T-helper 2 cell treated with Interferon-gamma antibody and Interleukin-4, amounts not matched to agents 5 μg/mL and 100 μg/mL, for 36 hours (primary cell): ENCODE measurements around the gene ATRNL1.
A peak's percentile ranks its signal among the peaks of the same experiment; 100 is the strongest.

Experiments
- DNase-seq: peaks from one replicate; pipeline ENCODE4 v3.0.0; 2021; ENCODE audit warnings: low spot score
- H3K27ac Mint-ChIP-seq: one replicate; pipeline ENCODE4 v1.8.0; 2021; ENCODE audit warnings: mild to moderate bottlenecking, mixed read lengths
- H3K27me3 Mint-ChIP-seq: one replicate; pipeline ENCODE4 v1.8.0; 2021; ENCODE audit warnings: low read depth, mixed read lengths
- H3K36me3 Mint-ChIP-seq: one replicate; pipeline ENCODE4 v1.8.0; 2021; ENCODE audit warnings: low read depth, mixed read lengths
- H3K4me1 Mint-ChIP-seq: one replicate; pipeline ENCODE4 v1.8.0; 2021; ENCODE audit warnings: low read depth, mixed read lengths
- H3K4me3 Mint-ChIP-seq: one replicate; pipeline ENCODE4 v1.8.0; 2022; ENCODE audit warnings: mild to moderate bottlenecking, moderate library complexity, mixed read lengths
- H3K9me3 Mint-ChIP-seq: one replicate; pipeline ENCODE4 v1.8.0; 2021; ENCODE audit warnings: mixed read lengths

ATRNL1 gene

GRCh38 chr10:115059301-115059898 lies 33.8 kb upstream of the ATRNL1 start:
- no peaks in the 10 kb centered on the region for H3K4me1 Mint-ChIP-seq
- H3K4me3 Mint-ChIP-seq = no peak overlapping the region
- no peak overlapping the region for H3K27ac Mint-ChIP-seq
- no peaks in the 10 kb centered on the region for H3K36me3 Mint-ChIP-seq
- peaks cover 12% of the 10 kb centered on the region for H3K27me3 Mint-ChIP-seq
- no peaks in the 10 kb centered on the region for H3K9me3 Mint-ChIP-seq
- no peak for DNase-seq

GRCh38 chr10:115063701-115064658 lies 29.2 kb upstream of the ATRNL1 start:
- no peaks in the 10 kb centered on the region for H3K36me3 Mint-ChIP-seq
- peaks cover 14% of the 10 kb centered on the region for H3K27me3 Mint-ChIP-seq
- no peak overlapping the region for H3K27ac Mint-ChIP-seq
- no peaks in the 10 kb centered on the region for H3K4me1 Mint-ChIP-seq
- DNase-seq = no peak
- H3K4me3 Mint-ChIP-seq = no peak overlapping the region
- H3K9me3 Mint-ChIP-seq = no peaks in the 10 kb centered on the region

- no peak for DNase-seq
- Mint-ChIP-seq H3K4me1 (no peaks in the 10 kb centered on the region), H3K27me3 (peaks cover 17% of the 10 kb centered on the region), H3K27ac (no peak overlapping the region), H3K36me3 (no peaks in the 10 kb centered on the region), H3K4me3 (no peak overlapping the region), H3K9me3 (no peaks in the 10 kb centered on the region)
Observed at GRCh38 chr10:115065801-115066200, 27.4 kb upstream of the ATRNL1 start.

- Mint-ChIP-seq H3K4me3 (no peak overlapping the region), H3K4me1 (no peaks in the 10 kb centered on the region), H3K27ac (no peak overlapping the region), H3K9me3 (no peaks in the 10 kb centered on the region), H3K27me3 (peaks cover 15% of the 10 kb centered on the region), H3K36me3 (no peaks in the 10 kb centered on the region)
- DNase-seq = no peak
Observed at GRCh38 chr10:115066528-115066927, 26.6 kb upstream of the ATRNL1 start.

GRCh38 chr10:115073796-115074195 lies 19.4 kb upstream of the ATRNL1 start:
- no peaks in the 10 kb centered on the region for H3K9me3 Mint-ChIP-seq
- no peak overlapping the region for H3K4me3 Mint-ChIP-seq
- peaks cover 15% of the 10 kb centered on the region for H3K27me3 Mint-ChIP-seq
- no peaks in the 10 kb centered on the region for H3K36me3 Mint-ChIP-seq
- DNase-seq = no peak
- no peaks in the 10 kb centered on the region for H3K4me1 Mint-ChIP-seq
- no peak overlapping the region for H3K27ac Mint-ChIP-seq

GRCh38 chr10:115082506-115082905 lies 10.7 kb upstream of the ATRNL1 start:
- Mint-ChIP-seq H3K4me3 (no peak overlapping the region), H3K4me1 (no peaks in the 10 kb centered on the region), H3K27me3 (peaks cover 21% of the 10 kb centered on the region), H3K27ac (no peak overlapping the region), H3K9me3 (peaks cover 3% of the 10 kb centered on the region), H3K36me3 (no peaks in the 10 kb centered on the region)
- no peak for DNase-seq

- Mint-ChIP-seq H3K27ac (no peak overlapping the region), H3K9me3 (peaks cover 4% of the 10 kb centered on the region), H3K36me3 (no peaks in the 10 kb centered on the region), H3K27me3 (peaks cover 27% of the 10 kb centered on the region), H3K4me1 (no peaks in the 10 kb centered on the region), H3K4me3 (no peak overlapping the region)
- no peak for DNase-seq
Observed at GRCh38 chr10:115084277-115084850, 8.8 kb upstream of the ATRNL1 start.

- Mint-ChIP-seq H3K27ac (no peak overlapping the region), H3K36me3 (no peaks in the 10 kb centered on the region), H3K4me3 (no peak overlapping the region), H3K27me3 (peaks cover 57% of the 10 kb centered on the region), H3K9me3 (peaks cover 4% of the 10 kb centered on the region), H3K4me1 (peaks cover 5% of the 10 kb centered on the region)
- DNase-seq = no peak
Observed at GRCh38 chr10:115091161-115091560, 2.0 kb upstream of the ATRNL1 start.

- H3K4me1 Mint-ChIP-seq = peaks cover 5% of the 10 kb centered on the region
- no peak overlapping the region for H3K27ac Mint-ChIP-seq
- DNase-seq = no peak
- peak overlapping the region; percentile 80 for H3K4me3 Mint-ChIP-seq
- H3K27me3 Mint-ChIP-seq = peaks cover 57% of the 10 kb centered on the region
- H3K9me3 Mint-ChIP-seq = peaks cover 4% of the 10 kb centered on the region
- H3K36me3 Mint-ChIP-seq = no peaks in the 10 kb centered on the region
Observed at GRCh38 chr10:115092258-115092554, 959 bp upstream of the ATRNL1 start.

- peak; percentile 24 for DNase-seq
- H3K9me3 Mint-ChIP-seq = no peaks in the 10 kb centered on the region
- no peaks in the 10 kb centered on the region for H3K36me3 Mint-ChIP-seq
- no peak overlapping the region for H3K27ac Mint-ChIP-seq
- H3K4me1 Mint-ChIP-seq = peaks cover 5% of the 10 kb centered on the region
- H3K27me3 Mint-ChIP-seq = peaks cover 54% of the 10 kb centered on the region
- peak overlapping the region; percentile 80 for H3K4me3 Mint-ChIP-seq
Observed at GRCh38 chr10:115092555-115093285, 445 bp upstream of the ATRNL1 start.

- Mint-ChIP-seq H3K27ac (no peak overlapping the region), H3K4me1 (peaks cover 5% of the 10 kb centered on the region), H3K4me3 (peak overlapping the region; percentile 56), H3K27me3 (peaks cover 55% of the 10 kb centered on the region), H3K9me3 (no peaks in the 10 kb centered on the region), H3K36me3 (no peaks in the 10 kb centered on the region)
- DNase-seq = peak; percentile 14
Observed at GRCh38 chr10:115093776-115094408, 727 bp downstream of the ATRNL1 start.

GRCh38 chr10:115094416-115095140 lies 1.4 kb downstream of the ATRNL1 start:
- Mint-ChIP-seq H3K9me3 (no peaks in the 10 kb centered on the region), H3K27ac (no peak overlapping the region), H3K36me3 (no peaks in the 10 kb centered on the region), H3K4me3 (peak overlapping the region; percentile 52), H3K27me3 (peaks cover 52% of the 10 kb centered on the region), H3K4me1 (peaks cover 5% of the 10 kb centered on the region)
- DNase-seq = no peak

- H3K4me1 Mint-ChIP-seq = peaks cover 5% of the 10 kb centered on the region
- DNase-seq = no peak
- no peaks in the 10 kb centered on the region for H3K36me3 Mint-ChIP-seq
- no peak overlapping the region for H3K4me3 Mint-ChIP-seq
- H3K27ac Mint-ChIP-seq = no peak overlapping the region
- no peaks in the 10 kb centered on the region for H3K9me3 Mint-ChIP-seq
- H3K27me3 Mint-ChIP-seq = peaks cover 49% of the 10 kb centered on the region
Observed at GRCh38 chr10:115095758-115096157, 2.6 kb downstream of the ATRNL1 start.
